Measurements from ENCODE around the gene GOLGA8B.
A peak's percentile ranks its signal among the peaks of the same experiment; 100 is the strongest.
"Not testable (repeated sequence)": the region's sequence is repeated elsewhere in the genome, so short reads cannot be mapped to it uniquely, and the experiment has no call there.

The GOLGA8B gene, protein sequence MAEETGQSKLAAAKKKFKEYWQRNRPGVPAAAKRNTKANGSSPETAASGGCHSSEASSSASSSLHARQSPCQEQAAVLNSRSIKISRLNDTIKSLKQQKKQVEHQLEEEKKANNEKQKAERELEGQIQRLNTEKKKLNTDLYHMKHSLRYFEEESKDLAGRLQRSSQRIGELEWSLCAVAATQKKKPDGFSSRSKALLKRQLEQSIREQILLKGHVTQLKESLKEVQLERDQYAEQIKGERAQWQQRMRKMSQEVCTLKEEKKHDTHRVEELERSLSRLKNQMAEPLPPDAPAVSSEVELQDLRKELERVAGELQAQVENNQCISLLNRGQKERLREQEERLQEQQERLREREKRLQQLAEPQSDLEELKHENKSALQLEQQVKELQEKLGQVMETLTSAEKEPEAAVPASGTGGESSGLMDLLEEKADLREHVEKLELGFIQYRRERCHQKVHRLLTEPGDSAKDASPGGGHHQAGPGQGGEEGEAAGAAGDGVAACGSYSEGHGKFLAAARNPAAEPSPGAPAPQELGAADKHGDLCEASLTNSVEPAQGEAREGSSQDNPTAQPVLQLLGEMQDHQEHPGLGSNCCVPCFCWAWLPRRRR

DNA sequence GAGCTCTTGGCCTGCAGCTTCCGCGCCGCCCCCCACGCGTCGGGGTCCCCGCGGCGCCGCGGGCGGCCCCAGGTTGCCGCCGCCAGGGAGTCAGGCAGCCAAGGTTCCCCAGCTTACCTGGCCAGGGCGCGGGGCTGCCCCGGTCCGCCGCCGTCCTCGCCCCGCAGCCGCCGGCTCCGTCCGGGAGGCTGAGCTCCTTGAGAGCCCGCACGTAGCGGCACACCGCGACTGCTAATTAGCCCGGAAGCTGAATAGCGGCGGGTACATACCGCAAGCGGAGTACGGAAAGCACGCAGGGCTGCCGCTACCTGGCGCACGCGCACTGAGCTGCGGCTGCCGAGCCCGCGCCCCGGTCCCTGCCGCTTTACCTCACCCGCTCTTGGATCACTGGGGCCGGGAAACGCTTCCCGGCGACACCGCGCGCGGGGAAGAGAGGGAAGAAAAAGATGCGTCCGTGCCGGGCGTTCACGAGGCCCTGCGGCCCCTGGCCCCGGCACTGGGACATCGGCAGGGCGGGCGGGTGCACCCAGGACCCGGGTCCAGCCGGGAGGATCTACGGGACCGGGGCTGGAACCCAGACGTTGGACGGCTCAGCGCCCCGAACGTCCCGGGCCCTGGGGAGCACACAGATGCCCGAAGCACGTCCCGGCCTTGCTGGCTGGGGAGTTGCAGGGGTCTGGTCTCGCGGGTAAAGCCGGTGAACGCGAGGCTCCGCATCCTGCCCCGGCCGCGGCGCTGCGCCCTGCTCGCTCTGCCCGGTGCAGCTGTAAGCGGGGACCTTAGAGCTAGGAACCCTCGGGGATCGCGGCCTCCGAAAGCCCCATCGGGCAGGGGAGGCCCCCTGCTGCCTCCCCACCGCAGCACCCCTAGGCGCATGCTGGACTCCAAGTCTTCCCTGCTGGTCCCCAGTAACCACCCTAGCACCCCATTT is at the start of gene GOLGA8B:
Gene GOLGA8B (minus strand): TSS at position 253 of the 931 bp plus-strand sequence. CDS start 47,739 bp downstream, outside the sequence.
- Mint-ChIP-seq H3K36me3 (ENCODE audit: low read depth) (peaks cover 6% of the 10 kb centered on the region), H3K27ac (peak within 1 kb of the TSS; percentile 82), H3K4me3 (peak within 1 kb of the TSS; percentile 91), H3K27me3 (peaks cover 22% of the 10 kb centered on the region), H3K9me3 (no peaks in the 10 kb centered on the region), H3K4me1 (ENCODE audit: low read depth) (peaks cover 61% of the 10 kb centered on the region)

DNA sequence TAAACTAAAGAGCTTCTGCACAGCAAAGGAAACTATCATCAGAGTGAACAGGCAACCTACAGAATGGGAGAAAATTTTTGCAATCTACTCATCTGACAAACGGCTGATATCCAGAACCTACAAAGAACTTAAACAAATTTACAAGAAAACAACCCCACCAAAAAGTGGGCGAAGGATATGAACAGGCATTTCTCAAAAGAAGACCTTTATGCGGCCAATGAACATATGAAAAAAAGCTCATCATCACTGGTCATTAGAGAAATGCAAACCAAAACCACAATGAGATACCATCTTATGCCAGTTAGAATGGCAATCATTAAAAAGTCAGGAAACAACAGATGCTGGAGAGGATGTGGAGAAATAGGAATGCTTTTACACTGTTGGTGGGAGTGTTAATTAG is 49.7 kb upstream of the GOLGA8B start:
- H3K4me1 Mint-ChIP-seq (ENCODE audit: low read depth): peaks cover 18% of the 10 kb centered on the region
- not testable (repeated sequence) for H3K36me3 Mint-ChIP-seq (ENCODE audit: low read depth); H3K27ac Mint-ChIP-seq; H3K9me3 Mint-ChIP-seq; H3K4me3 Mint-ChIP-seq
- peaks cover 27% of the 10 kb centered on the region for H3K27me3 Mint-ChIP-seq

DNA sequence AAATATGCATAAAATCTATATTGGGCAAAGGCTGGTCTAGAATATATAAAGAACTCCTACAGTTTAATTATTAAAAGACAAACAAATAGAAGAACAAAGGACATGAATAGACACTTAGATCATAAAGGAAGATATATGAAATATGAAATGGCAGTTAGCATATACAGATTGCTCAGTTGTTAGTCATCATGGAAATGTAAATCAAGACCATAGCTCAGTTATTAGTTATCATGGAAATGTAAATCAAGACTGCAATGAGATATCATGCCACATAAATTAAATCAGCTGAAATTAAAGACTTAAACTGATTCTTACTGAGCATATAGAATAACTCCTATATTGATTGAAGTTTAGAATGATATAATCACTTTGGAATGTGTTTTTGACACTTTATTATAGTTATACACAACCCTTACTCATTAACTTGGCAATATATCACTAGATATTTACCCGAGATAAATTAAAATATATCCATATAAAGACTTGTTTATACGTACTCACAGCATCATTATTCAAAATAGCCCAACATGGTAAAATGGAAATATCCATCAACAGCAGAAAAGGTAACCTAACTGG is 45.2 kb upstream of the GOLGA8B start:
- Mint-ChIP-seq H3K4me3 (no peak overlapping the region), H3K4me1 (ENCODE audit: low read depth) (peaks cover 18% of the 10 kb centered on the region), H3K27ac (no peak overlapping the region), H3K27me3 (peaks cover 25% of the 10 kb centered on the region), H3K36me3 (ENCODE audit: low read depth) (no peaks in the 10 kb centered on the region), H3K9me3 (no peaks in the 10 kb centered on the region)

DNA sequence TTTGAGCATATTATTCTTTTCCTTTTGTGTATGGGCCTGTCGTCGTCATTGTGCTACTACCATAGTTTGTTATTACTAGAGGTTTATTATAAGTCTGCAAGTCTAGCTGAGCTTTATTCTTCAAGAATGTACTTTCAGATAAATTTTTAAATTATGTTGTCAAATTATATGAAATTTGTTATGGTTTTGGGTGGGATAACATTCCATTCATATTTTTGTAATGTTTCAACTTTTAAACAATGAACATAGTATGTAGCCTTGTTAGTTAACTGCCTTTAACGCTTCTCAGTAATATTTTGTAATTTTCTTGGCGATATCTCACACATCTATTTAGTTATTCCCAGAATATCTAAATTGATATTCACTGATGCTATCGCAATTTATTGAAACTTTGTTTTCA is 41.6 kb upstream of the GOLGA8B start:
- Mint-ChIP-seq H3K4me1 (ENCODE audit: low read depth) (peaks cover 1% of the 10 kb centered on the region), H3K4me3 (no peak overlapping the region), H3K27me3 (peaks cover 28% of the 10 kb centered on the region), H3K27ac (no peak overlapping the region), H3K9me3 (no peaks in the 10 kb centered on the region), H3K36me3 (ENCODE audit: low read depth) (no peaks in the 10 kb centered on the region)

DNA sequence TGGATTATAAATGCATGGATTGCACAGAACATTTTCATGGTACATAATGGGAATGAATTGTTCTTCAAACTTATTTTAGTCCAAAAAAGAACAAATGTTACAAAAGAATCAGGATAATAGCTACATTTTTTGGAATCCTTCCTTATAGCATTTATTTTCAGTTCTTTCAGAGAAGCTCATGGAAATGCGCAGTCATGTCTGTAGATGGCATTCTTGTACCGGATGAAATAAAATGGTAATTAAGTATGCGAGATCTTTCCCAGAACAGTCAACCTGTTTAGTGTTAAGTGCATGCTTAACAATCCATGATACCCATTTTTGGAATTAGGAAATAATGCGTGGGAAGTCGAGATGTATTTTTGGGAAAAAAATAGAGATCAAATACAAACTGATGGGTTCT is 38.2 kb upstream of the GOLGA8B start:
- H3K27me3 Mint-ChIP-seq: peaks cover 32% of the 10 kb centered on the region

DNA sequence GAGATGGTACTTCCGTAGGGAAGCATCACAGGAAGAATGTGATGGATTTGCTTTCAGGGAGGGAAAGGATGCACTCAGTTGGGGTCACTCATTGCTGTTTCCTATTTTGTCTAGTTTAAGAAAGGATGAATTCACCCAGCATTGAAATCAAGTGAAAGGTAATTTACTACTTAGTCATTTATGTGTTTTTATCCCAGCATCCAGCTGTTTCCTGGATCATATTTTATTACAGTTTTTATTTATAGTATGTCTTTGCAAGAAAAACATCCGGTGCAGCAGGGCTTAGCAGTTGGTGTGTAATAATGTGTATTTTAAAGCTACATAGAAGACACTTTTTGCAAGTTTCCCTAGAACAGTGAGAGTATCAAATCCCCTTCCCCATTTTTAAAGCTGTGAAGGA is 37.4 kb upstream of the GOLGA8B start:
- Mint-ChIP-seq H3K27ac (no peak overlapping the region), H3K27me3 (peaks cover 32% of the 10 kb centered on the region)

More for the DNA sequence above, 38.2 kb upstream of the GOLGA8B start:
- Mint-ChIP-seq H3K4me3 (no peak overlapping the region), H3K9me3 (no peaks in the 10 kb centered on the region), H3K27ac (no peak overlapping the region), H3K36me3 (ENCODE audit: low read depth) (no peaks in the 10 kb centered on the region), H3K4me1 (ENCODE audit: low read depth) (no peaks in the 10 kb centered on the region)

DNA sequence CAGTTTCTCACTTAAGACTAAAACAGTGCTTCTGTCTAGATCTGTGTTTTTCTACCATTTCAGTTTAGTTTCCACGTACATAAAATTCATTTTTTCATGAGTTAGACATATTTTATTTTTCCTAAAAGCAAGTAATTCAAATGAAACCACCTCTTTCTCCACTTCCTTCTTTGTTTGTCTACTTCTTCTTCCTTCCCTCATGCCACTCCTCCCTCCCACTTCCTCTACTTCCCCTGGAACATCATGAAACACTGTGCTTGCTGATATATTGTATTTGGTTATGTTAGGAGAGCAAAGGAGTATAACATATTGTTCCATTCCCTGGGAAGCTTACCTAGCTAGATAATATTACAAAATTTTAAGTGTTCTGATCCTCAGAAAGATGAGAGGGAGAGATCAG is 36.7 kb upstream of the GOLGA8B start:
- Mint-ChIP-seq H3K27ac (no peak overlapping the region), H3K4me1 (ENCODE audit: low read depth) (no peaks in the 10 kb centered on the region), H3K4me3 (no peak overlapping the region), H3K9me3 (no peaks in the 10 kb centered on the region), H3K36me3 (ENCODE audit: low read depth) (no peaks in the 10 kb centered on the region), H3K27me3 (peaks cover 32% of the 10 kb centered on the region)

More for the DNA sequence above, 37.4 kb upstream of the GOLGA8B start:
- H3K4me1 Mint-ChIP-seq (ENCODE audit: low read depth): no peaks in the 10 kb centered on the region
- H3K36me3 Mint-ChIP-seq (ENCODE audit: low read depth): no peaks in the 10 kb centered on the region
- H3K4me3 Mint-ChIP-seq: no peak overlapping the region
- no peaks in the 10 kb centered on the region for H3K9me3 Mint-ChIP-seq

DNA sequence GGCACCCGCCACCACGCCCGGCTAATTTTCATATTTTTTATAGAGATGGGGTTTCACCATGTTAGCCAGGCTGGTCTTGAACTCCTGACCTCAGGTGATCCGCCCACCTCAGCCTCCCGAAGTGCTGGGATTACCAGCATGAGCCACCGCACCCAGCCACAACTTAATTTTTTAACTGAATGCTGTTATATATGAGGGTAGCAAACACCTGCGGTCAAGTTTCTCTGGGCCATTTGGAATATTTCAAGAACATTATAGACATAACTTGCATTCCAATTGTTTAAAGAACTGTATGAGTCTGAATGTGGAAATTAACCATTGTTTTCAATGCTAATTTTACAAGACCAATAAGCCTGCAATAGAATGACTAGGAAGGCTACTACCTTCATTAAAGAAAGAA is 35.7 kb upstream of the GOLGA8B start:
- H3K4me3 Mint-ChIP-seq: no peak overlapping the region
- H3K4me1 Mint-ChIP-seq (ENCODE audit: low read depth): no peaks in the 10 kb centered on the region
- no peak overlapping the region for H3K27ac Mint-ChIP-seq
- peaks cover 32% of the 10 kb centered on the region for H3K27me3 Mint-ChIP-seq
- H3K9me3 Mint-ChIP-seq: no peaks in the 10 kb centered on the region
- H3K36me3 Mint-ChIP-seq (ENCODE audit: low read depth): no peaks in the 10 kb centered on the region

DNA sequence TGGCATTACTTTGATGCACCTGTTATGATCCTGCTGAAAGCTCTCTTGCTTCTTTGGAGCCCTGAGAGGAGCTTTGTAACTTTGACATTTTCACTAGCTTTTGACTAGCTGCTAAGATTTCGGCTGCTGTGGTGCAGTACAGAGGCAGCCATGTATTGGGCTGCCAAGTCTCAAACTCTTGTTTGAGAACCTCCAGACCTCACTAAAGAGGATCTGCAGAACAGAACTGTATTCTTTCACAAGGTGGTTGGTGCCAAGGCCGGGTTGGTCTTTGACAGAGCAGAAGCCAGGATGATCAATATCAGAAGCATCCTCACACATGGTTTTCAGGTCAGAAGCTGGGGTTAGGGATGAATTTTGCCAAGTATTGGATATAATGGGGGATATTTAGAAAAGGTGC is 34.6 kb upstream of the GOLGA8B start:
- H3K36me3 Mint-ChIP-seq (ENCODE audit: low read depth): no peaks in the 10 kb centered on the region
- no peaks in the 10 kb centered on the region for H3K4me1 Mint-ChIP-seq (ENCODE audit: low read depth)
- H3K27ac Mint-ChIP-seq: no peak overlapping the region
- H3K27me3 Mint-ChIP-seq: peaks cover 35% of the 10 kb centered on the region
- no peaks in the 10 kb centered on the region for H3K9me3 Mint-ChIP-seq
- H3K4me3 Mint-ChIP-seq: no peak overlapping the region

DNA sequence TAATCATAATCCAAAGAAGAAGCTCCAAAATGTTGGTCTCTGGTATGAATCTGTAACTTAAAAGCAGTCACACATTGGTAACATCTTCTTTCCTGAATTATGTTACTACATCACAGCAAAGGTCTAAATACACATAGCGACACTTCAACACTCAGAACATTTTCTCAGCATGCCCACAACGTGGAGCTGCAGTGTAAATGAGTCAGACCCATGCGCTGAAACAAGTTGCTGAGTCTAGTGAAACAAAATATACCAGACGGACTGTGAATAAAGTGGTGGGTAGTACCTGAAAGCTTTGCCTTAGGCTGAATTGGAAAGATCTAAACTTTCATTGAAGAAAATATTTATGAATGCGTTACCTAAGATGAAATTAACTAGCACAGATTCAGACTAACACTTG is 33.2 kb upstream of the GOLGA8B start:
- Mint-ChIP-seq H3K4me3 (no peak overlapping the region), H3K27me3 (peaks cover 34% of the 10 kb centered on the region), H3K27ac (no peak overlapping the region), H3K9me3 (no peaks in the 10 kb centered on the region), H3K4me1 (ENCODE audit: low read depth) (no peaks in the 10 kb centered on the region), H3K36me3 (ENCODE audit: low read depth) (no peaks in the 10 kb centered on the region)

DNA sequence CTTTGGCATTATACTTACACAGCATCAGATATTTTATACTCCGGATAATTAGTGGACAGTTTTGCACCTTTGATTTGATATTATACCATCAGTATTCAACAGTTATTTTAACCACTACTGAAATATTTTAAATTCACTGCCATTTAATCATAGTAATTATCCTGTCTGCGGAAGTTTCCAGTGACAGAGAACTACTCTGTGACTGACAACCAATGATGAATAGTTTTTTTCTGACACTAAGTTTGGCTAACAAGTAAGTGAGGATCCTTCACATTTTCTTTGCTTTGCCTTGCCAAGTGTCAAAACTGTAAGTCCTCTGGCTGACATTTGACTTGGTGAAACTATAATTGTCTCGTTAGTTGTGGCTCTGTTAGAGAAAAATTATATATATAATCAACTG is 30.5 kb upstream of the GOLGA8B start:
- Mint-ChIP-seq H3K4me1 (ENCODE audit: low read depth) (peaks cover 18% of the 10 kb centered on the region), H3K27me3 (peaks cover 18% of the 10 kb centered on the region)

DNA sequence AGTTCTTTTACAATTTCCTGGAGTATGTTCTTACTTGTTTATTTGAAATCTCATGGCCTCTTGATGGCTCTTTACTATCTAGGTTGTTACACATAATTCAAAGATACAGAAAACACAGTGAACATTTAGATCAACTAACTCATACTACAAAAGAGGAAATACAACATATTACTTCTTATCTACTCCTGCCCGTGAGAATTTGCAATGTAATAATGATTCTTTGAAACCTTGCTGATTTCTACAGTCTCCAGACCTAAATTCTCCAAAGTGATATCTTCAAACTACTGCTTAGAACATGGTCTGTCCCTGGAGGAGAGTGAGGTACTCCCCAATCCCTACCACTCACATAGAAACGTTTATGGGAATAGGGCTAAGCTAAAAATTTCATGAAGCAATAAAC is 29.9 kb upstream of the GOLGA8B start:
- Mint-ChIP-seq H3K27me3 (peaks cover 20% of the 10 kb centered on the region), H3K36me3 (ENCODE audit: low read depth) (no peaks in the 10 kb centered on the region), H3K4me1 (ENCODE audit: low read depth) (peaks cover 18% of the 10 kb centered on the region), H3K27ac (no peak overlapping the region), H3K9me3 (no peaks in the 10 kb centered on the region), H3K4me3 (no peak overlapping the region)

More for the DNA sequence above, 30.5 kb upstream of the GOLGA8B start:
- Mint-ChIP-seq H3K4me3 (no peak overlapping the region), H3K36me3 (ENCODE audit: low read depth) (no peaks in the 10 kb centered on the region), H3K9me3 (no peaks in the 10 kb centered on the region), H3K27ac (no peak overlapping the region)

DNA sequence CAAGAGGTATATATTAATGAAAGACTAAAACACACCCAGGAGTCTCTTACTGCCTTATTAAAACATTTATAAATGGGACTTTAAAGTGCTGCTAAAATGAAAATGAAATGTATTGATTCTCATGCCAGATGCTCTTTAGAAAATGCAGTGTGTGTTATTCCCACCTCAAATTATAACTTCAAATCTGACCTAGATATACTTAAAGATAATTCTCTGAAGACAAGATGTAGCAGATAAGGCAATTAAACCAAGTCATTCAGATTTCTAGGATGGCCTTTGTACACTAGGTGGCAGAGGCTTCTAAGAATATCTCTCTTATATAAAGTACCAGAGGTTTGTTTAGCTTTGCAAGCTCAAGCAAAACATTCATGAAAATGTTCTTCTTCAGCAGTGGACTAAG is 26.9 kb upstream of the GOLGA8B start:
- peaks cover 26% of the 10 kb centered on the region for H3K27me3 Mint-ChIP-seq

DNA sequence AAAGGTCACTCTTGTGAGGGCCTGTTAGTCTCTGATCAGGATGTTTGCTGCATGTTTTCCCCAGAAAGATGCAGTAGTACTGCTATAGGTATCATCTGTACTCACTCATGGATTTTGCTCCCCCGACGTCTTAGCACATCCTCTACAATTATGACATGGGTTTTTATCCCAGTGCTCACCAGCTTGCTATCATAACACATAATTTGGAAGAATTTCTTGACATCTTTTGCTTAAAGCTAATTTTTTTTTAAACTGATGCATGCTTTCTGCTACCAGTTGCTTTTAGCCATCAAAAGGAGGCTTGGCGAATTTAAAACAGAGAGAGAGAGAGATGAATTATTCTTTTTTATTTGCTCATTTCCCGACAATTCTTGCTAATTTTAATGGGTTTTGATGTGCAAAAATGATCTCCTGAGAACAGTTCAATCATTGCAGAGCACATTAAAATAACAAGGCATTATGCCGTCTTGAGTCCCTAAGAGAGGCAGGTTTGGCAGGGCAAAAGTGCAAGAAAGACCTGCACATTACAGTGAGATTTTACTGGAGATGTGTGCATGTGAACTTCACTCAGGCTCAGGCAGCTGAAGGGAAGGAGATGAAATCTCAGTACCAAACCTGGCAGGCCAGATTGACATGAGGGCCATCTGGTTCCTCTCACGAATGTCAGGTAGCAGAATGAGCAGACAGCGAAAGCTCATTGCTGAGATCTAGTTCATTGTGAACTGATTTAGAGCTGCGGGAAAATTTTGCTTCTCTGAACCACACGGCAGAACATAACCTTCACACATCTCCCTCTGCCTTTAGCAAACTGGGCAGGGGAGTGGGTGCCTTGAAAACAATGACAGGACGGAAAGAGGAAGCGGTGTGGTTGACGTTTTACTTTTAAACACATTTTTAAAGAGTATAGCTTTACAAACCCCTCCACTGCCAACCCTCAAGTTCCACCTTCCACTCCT is 25.9 kb upstream of the GOLGA8B start:
- H3K4me1 Mint-ChIP-seq (ENCODE audit: low read depth): peaks cover 18% of the 10 kb centered on the region
- H3K4me3 Mint-ChIP-seq: peak overlapping the region; percentile 51
- H3K27ac Mint-ChIP-seq: peak overlapping the region; percentile 38
- H3K36me3 Mint-ChIP-seq (ENCODE audit: low read depth): no peaks in the 10 kb centered on the region
- H3K27me3 Mint-ChIP-seq: peaks cover 29% of the 10 kb centered on the region
- no peaks in the 10 kb centered on the region for H3K9me3 Mint-ChIP-seq

More for the DNA sequence above, 26.9 kb upstream of the GOLGA8B start:
- H3K4me3 Mint-ChIP-seq: no peak overlapping the region
- no peaks in the 10 kb centered on the region for H3K36me3 Mint-ChIP-seq (ENCODE audit: low read depth)
- no peak overlapping the region for H3K27ac Mint-ChIP-seq
- H3K9me3 Mint-ChIP-seq: no peaks in the 10 kb centered on the region
- H3K4me1 Mint-ChIP-seq (ENCODE audit: low read depth): peaks cover 18% of the 10 kb centered on the region
